COLO668 (cell line): ENCODE results near the gene PDE4A.
A peak's percentile ranks its signal among the peaks of the same experiment; 100 is the strongest.
"Not testable (repeated sequence)": the region's sequence is repeated elsewhere in the genome, so short reads cannot be mapped to it uniquely, and the experiment has no call there.

ENCODE experiments used
- DNase-seq: peaks from one replicate; lab custom pipeline; 2025; ENCODE audit not compliant: unreplicated experiment; lab: John Stamatoyannopoulos, UW

Gene PDE4A

GRCh38 chr19:10461047-10461949 lies 41.0 kb downstream of the PDE4A start:
- peak; percentile 72 for DNase-seq

GRCh38 chr19:10462042-10462441 lies 41.7 kb downstream of the PDE4A start:
- DNase-seq: not testable (repeated sequence)

GRCh38 chr19:10462557-10462956 lies 42.2 kb downstream of the PDE4A start:
- no peak for DNase-seq

GRCh38 chr19:10464456-10464855 lies 44.1 kb downstream of the PDE4A start:
- no peak for DNase-seq

- no peak for DNase-seq
These were observed 46.9 kb downstream of the PDE4A start for GRCh38 chr19:10467104-10467706.

- no peak for DNase-seq
These were observed 47.8 kb downstream of the PDE4A start for GRCh38 chr19:10468133-10468532.

GRCh38 chr19:10471909-10472308 lies 51.6 kb downstream of the PDE4A start:
- no peak for DNase-seq

- DNase-seq: no peak
These were observed 52.9 kb downstream of the PDE4A start for GRCh38 chr19:10473192-10473591.

- no peak for DNase-seq
These were observed 54.7 kb downstream of the PDE4A start for GRCh38 chr19:10474962-10475451.

- no peak for DNase-seq
These were observed 58.1 kb downstream of the PDE4A start for GRCh38 chr19:10478476-10478875.

- DNase-seq: peak; percentile 77
These were observed 58.6 kb downstream of the PDE4A start for GRCh38 chr19:10478903-10479384.

GRCh38 chr19:10486551-10486950 lies 66.2 kb downstream of the PDE4A start:
- no peak for DNase-seq

- no peak for DNase-seq
These were observed 71.2 kb downstream of the PDE4A start for GRCh38 chr19:10491472-10492047.

- no peak for DNase-seq
These were observed 77.0 kb downstream of the PDE4A start for GRCh38 chr19:10497371-10497770.

- no peak for DNase-seq
These were observed 79.4 kb downstream of the PDE4A start for GRCh38 chr19:10499550-10500246.

- no peak for DNase-seq
These were observed 79.9 kb downstream of the PDE4A start for GRCh38 chr19:10500247-10500592.

- DNase-seq: peak; percentile 83
These were observed 81.7 kb downstream of the PDE4A start for GRCh38 chr19:10501971-10502523.

- peak; percentile 96 for DNase-seq
These were observed 82.2 kb downstream of the PDE4A start for GRCh38 chr19:10502524-10503001.

- DNase-seq: peak; percentile 76
These were observed 82.9 kb downstream of the PDE4A start, which contains the start of gene KEAP1 for GRCh38 chr19:10503002-10503789. TSS of gene KEAP1 (minus strand) at chr19:10503356. CDS start at chr19:10500033, 3,323 bp downstream.
